GM21526 (cell line): ENCODE measurements around the gene TANGO2.

ENCODE experiments used
- ATAC-seq: cut with Tn5 transposase; IDR thresholded peaks from one replicate; pipeline ENCODE4 v1.9.1; 2021; ENCODE audit warnings: moderate library complexity; ENCODE audit not compliant: unreplicated experiment, low FRiP score

Gene TANGO2

GRCh38 chr22:19994851-19995610 lies 25.9 kb upstream of the TANGO2 start:
- no peak for ATAC-seq

DNA sequence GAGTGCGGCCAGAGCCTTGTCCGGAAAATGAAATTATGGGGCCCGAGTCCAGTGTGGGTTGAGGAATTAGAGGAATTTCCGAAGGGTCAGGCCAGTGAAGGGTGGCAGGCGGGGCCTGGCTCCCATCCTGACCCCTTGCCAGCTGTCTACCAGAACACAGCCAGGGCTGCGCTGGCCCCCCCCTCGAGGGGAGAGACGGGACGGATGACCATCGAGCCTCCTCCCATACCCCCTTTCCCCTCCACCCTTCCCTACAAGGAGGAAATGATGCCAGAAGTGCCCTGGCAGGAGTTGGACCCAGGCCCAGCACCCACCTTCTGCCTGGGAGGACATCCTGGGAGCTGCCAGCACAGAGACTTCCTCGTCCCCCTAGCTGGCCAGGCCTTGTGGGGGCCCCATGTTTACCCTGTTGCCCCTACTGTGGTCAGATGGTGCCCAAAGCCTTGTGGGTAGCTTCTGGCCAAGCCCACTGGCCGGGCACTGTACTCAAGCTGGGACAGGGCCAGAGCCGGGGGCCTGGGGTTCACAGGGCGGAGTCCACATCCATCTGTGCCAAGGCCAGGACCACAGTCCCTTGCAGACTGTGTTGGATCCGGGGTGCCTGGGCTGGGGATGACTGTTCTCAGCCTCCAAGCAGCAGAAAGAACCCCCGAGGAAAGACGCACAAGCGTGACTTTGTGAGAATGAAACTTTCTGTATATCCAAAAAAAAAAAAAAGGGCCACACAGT lies 25.1 kb upstream of the TANGO2 start:
- no peak for ATAC-seq

DNA sequence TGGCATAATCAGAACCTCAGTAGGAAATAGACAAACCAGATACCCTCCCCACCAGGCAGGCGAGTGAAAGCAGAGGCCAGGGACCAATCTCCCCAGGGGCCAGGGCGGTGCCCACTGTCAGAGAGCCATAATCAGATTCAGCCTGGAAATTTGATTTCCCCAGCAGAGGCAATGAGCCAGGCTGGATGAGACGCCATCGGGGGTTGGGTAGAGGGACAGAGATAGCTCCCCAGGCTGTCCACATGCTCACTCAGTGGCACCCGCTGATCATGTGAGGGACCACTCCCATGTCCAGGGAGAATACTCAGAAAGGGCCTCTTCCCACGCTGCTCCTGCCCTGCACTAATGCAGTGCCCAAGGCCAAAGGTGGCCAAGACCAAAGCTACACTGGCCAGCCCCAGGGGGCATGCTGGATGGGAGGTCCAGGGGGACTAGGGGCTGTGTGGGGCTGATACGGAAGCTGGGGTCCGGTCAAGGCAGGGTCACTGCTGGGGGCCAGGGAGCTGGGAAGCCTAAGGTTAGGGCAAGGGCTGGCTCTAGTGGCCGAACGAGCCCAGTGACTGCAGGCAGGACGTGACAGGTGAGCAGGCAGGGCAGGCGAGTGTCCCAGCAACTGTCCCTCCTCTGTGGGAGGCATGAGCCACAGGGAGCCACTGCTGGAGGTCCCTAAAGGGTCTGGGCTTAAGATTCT lies 24.1 kb upstream of the TANGO2 start:
- ATAC-seq = no peak

DNA sequence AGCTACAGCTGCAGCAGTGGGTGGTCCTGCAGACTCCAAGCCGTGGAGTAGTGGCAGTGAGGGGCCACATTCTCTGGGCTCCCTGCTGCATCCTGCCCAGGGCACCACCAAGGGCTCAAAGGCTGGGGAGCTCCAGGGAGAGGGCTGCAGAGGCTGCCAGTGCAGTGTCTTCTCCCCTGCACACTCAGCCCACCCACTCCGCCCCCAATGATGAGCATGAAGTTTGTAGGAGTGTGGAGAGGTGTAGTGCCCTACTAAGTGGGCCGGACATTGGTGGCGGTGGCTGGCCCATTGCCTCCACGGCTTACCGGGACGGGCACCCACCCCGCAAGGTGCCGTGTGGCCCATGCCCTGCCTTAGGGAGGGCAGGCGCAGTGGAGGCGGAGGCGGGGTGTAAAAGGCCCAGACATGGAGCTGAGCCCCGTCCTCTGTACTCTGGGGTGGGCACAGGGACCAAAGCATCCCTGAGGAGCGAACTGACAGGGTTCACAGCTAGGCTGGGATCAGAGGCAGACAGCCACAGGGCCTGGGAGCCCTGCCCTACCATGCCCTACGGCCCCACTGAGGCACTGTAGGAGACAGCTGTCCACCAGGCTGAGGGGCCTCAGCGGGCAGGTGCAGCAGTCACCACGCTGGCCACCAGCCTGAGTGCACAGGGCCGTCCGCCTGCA lies 23.2 kb upstream of the TANGO2 start:
- no peak for ATAC-seq

GRCh38 chr22:19998232-19998951 lies 22.5 kb upstream of the TANGO2 start:
- ATAC-seq = no peak

- no peak for ATAC-seq
Observed at GRCh38 chr22:19998991-19999820, 21.7 kb upstream of the TANGO2 start.

GRCh38 chr22:20000246-20001081 lies 20.4 kb upstream of the TANGO2 start:
- ATAC-seq = no peak

- no peak for ATAC-seq
Observed at GRCh38 chr22:20001082-20001638, 19.8 kb upstream of the TANGO2 start.

DNA sequence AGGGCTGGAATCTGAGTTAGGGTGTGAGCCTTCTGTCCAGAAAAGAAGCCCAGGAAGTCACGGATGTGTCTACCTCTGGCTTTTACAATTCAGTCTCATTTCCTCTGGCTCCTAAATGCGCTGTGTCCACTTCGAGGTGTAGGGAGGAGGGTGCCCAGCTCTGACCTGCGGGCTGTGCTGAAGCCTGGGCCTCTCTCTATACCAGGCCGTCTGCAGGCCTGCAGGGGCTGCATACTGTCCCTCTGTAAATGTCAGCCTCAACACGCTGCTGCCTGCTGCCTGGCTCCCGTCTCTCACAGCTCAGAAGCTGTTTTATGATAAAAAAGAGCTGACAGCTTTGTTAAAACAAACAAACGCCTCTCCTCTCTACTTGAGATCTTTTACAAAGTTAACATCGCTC lies 18.8 kb upstream of the TANGO2 start:
- no peak for ATAC-seq

DNA sequence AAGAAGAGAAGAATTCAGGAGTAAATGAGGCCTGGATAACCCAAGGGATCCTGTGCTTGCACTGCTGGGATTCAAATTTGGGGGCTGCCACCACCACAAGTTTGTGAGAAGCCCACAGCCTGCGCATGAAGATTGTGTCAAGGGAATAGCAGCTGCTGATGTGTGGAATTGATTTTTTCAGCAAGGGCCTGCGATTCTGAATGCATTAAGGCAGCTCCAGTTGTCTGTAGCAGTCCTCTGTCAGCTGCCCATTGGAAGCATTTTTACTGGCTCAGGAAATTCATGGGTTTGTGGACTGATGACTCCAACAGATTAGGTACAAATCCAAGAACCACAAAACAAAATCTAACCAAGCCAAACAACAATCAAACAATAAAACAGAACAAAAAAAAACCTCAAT lies 18.3 kb upstream of the TANGO2 start:
- no peak for ATAC-seq

- ATAC-seq = no peak
Observed at GRCh38 chr22:20003304-20003703, 17.6 kb upstream of the TANGO2 start.

- ATAC-seq = no peak
Observed at GRCh38 chr22:20004464-20004863, 16.4 kb upstream of the TANGO2 start.

DNA sequence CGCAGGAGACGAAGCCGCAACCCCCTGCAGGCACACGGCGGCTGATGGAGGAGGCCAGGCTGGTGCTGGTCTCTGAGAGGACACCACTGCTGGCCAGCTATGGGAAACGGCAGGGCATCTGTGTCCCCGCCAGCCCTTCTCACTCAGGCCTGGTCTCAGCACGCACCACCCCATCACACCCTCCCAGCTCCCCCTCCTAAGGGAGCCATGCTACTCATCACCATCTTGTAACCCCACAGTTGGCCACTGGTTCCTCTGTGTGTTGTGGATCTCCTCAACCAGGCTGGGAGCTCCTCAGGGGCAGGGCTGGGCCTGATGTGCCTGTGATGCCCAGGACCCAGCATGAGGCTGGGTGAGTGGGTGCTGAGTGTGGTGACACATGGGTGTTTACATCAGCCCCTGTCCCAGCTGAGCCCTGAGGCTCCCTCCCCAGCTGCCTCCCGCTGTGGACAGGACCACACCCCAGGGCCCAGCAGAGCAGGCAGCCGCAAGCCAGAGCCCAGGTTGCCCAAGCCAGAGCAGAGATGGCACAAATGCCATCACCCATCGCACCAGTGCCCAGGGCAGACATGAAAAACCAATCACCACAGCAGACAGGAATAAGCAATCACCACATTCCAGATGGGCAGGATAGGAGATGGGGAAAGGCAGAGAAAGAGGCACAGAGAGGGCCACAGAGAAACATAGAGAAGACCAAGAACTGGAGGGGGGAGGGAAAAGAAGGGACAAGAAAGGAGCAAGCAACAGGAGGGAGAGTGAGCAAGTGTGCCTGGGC lies 12.5 kb upstream of the TANGO2 start:
- no peak for ATAC-seq

GRCh38 chr22:20009018-20009491 lies 11.9 kb upstream of the TANGO2 start:
- ATAC-seq = no peak

GRCh38 chr22:20009582-20010306 lies 11.2 kb upstream of the TANGO2 start:
- ATAC-seq = no peak

DNA sequence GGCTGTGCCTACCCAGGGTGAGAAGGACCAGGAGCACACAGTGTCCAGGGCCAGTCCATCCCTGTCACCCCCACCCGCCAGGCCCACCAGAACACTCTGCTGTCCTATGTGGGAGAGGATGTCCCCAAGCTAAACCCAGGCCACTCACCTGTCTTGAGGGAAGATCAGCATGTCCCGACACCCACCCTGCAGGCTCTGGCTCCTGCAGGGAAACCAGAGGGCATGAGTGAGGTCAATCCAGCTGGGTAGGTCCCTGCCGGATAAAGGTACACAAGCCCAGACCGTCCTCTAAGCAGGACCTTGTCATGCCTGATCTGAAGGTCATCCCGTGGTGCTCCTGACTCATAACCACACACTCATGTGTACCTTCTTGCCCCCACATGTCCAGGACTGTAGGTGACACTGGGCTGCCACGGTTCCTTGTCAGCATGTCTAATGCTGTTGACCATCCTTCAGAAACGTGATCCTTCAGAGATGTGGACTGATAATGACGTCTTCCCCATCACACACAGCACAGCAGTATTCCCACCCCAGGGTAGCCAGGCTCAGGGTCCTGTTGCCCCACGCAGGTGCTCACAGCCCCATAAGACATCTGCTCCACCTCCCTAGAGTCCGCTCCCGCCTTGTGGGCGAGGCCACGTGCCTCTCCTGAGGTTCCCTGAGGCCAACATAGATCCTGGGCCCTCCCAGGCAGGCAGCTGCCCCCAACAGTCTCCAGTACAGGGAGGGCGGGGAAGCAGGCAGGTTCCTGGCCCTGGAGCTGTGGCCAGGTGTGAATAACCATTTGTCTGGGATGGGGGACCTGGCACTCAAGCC lies 10.4 kb upstream of the TANGO2 start:
- ATAC-seq = no peak
